Testis (tissue), 3 donors: ENCODE results near the gene IQCN. TPM values are rescaled to one million over a fixed set of nuclear protein-coding genes. Genes with fewer than 3 reads are reported as not detected.
A peak's percentile ranks its signal among the peaks of the same experiment; 100 is the strongest.

Experiments used
- DNase-seq: peaks from one replicate; pipeline ENCODE4 v3.0.0-alpha.2; 2019
- H3K27ac ChIP-seq, 2 donors: fragments of 200-600 bp; sonication (generic); one replicate each; pipeline ENCODE4 v1.5.1; 2019
- H3K27me3 ChIP-seq: fragments of 200-600 bp; sonication (generic); one replicate; pipeline ENCODE4 v1.5.1; 2019
- H3K36me3 ChIP-seq: fragments of 200-600 bp; sonication (generic); one replicate; pipeline ENCODE4 v1.5.1; 2017; ENCODE audit warnings: low read depth; ENCODE audit errors: missing control alignments
- H3K4me1 ChIP-seq: fragments of 200-600 bp; sonication (generic); one replicate; pipeline ENCODE4 v1.5.1; 2019
- H3K4me3 ChIP-seq, 2 donors: fragments of 200-600 bp; sonication (generic); one replicate each; pipeline ENCODE4 v1.5.1; 2017 to 2019
- H3K9me3 ChIP-seq: fragments of 200-600 bp; sonication (generic); one replicate; pipeline ENCODE4 v1.5.1; 2017
- CTCF ChIP-seq, 3 experiments: fragments of 450-650 bp in 2 of 3; fragments of 200-600 bp in 1 of 3; sonication (generic) in 1 of 3; IDR thresholded peaks; one replicate each; pipeline ENCODE4 v1.5.1; 2016 to 2019; ENCODE audit warnings: antibody characterized with exemption in 3 of 3, mild to moderate bottlenecking in 2 of 3, moderate library complexity in 1 of 3
- POLR2A ChIP-seq: fragments of 450-650 bp; IDR thresholded peaks from one replicate; pipeline ENCODE4 v1.6.1; 2017; ENCODE audit warnings: antibody characterized with exemption, mild to moderate bottlenecking, moderate library complexity
- WGBS, 2 donors: methylation state at CpG; one replicate each; pipeline ENCODE4 v1.1.5; 2018; 5-methylcytosine and 5-hydroxymethylcytosine counted together
- intact Hi-C: fragments of 100-400 bp; cut with DNase I; formaldehyde crosslinking; loops from one replicate; pipeline ENCODE4 v1.15.1; 2023; ENCODE audit warnings: low total_unique reads
- polyA plus RNA-seq: library from polyadenylated mRNA; stranded (reverse); fragments of 350-450 nt; fragmentation: Illumina TruSeq; extraction: RNeasy Lipid Tissue Mini Kit (QIAGEN cat#74804); gene quantifications from one replicate; pipeline ENCODE4 v1.2.3, GENCODE V29; 2014; ENCODE audit warnings: low read depth, low replicate concordance; ENCODE audit not compliant: insufficient read depth
- total RNA-seq, 2 donors: library from RNA; depleted of rRNA; stranded (reverse); fragments of >200 nt; gene quantifications; one replicate each; pipeline ENCODE4 v1.2.3, GENCODE V29; 2016

The IQCN gene
- total and polyA plus RNA-seq, 3 donors from 2014 or later = 30.1 to 88.1 (median 62.3) TPM

GRCh38 chr19:18294467-18294864 lies 20.2 kb upstream of the IQCN start:
- Histone ChIP-seq H3K9me3 (no peaks in the 10 kb centered on the region), H3K27ac (no peak overlapping the region), H3K36me3 (no peaks in the 10 kb centered on the region), H3K4me1 (peaks cover 30% of the 10 kb centered on the region), H3K4me3 (no peak overlapping the region), H3K27me3 (no peaks in the 10 kb centered on the region)
- no peak for DNase-seq
- intact Hi-C loops = no loop called here
- no peak for TF ChIP-seq CTCF (IDR thresholded peaks at IDR 0.05)
- no peak for TF ChIP-seq POLR2A
- 65% methylated on average over 8 of the region's 9 CpGs; no CpG with 5 or more reads in 1 of the 2 donors for WGBS, 2 donors

GRCh38 chr19:18293642-18294466 lies 19.6 kb upstream of the IQCN start:
- no peak for DNase-seq
- Histone ChIP-seq H3K36me3 (no peaks in the 10 kb centered on the region), H3K4me3 (no peak overlapping the region), H3K4me1 (peaks cover 30% of the 10 kb centered on the region), H3K9me3 (no peaks in the 10 kb centered on the region), H3K27ac (peak overlapping the region; percentile 98 to 99), H3K27me3 (no peaks in the 10 kb centered on the region)
- TF ChIP-seq POLR2A (no peak), CTCF (IDR thresholded peaks at IDR 0.05) (no peak)
- intact Hi-C loops = no loop called here
- 59 to 65% methylated on average over 8 to 18 of the region's 18 CpGs for WGBS, 2 donors

GRCh38 chr19:18292810-18293641 lies 18.8 kb upstream of the IQCN start:
- peak overlapping the region; percentile 98 to 99 for H3K27ac ChIP-seq
- H3K4me3 ChIP-seq = peak overlapping the region; percentile 60 to 70
- H3K36me3 ChIP-seq = no peaks in the 10 kb centered on the region
- DNase-seq = peak; percentile 79
- H3K27me3 ChIP-seq = no peaks in the 10 kb centered on the region
- H3K9me3 ChIP-seq = no peaks in the 10 kb centered on the region
- 5% methylated on average over 20 to 31 of the region's 31 CpGs for WGBS, 2 donors
- intact Hi-C loops = no loop called here
- peaks cover 30% of the 10 kb centered on the region for H3K4me1 ChIP-seq
- TF ChIP-seq CTCF (IDR thresholded peaks at IDR 0.05) = peak in 1 of 3 experiments; percentile 14
- no peak for TF ChIP-seq POLR2A

DNA sequence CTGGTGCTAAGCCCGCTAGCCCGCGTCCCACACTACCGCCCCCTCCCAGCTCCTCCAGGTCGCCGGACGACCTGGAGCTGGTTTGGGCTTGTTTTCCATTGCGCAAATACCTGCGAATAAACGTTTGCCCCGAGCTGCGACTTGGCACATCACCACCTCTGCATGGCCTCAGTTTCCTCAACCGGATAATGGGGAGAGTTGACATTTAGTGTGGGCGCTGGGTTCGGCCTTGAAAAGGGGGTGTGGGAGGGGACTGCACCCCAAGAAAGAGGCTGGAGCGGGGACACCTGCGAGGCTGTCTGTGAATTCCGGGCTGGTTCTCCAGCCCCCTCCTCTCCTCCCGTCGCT lies 18.2 kb upstream of the IQCN start:
- DNase-seq = no peak
- TF ChIP-seq POLR2A (no peak), CTCF (IDR thresholded peaks at IDR 0.05) (no peak)
- 0% methylated on average over 8 of the region's 20 CpGs for WGBS, 2 donors
- H3K36me3 ChIP-seq = no peaks in the 10 kb centered on the region
- intact Hi-C loops = no loop called here
- H3K27me3 ChIP-seq = no peaks in the 10 kb centered on the region
- H3K4me1 ChIP-seq = peaks cover 30% of the 10 kb centered on the region
- peak overlapping the region; percentile 98 to 99 for H3K27ac ChIP-seq
- peak overlapping the region; percentile 60 to 70 for H3K4me3 ChIP-seq
- H3K9me3 ChIP-seq = no peaks in the 10 kb centered on the region
